ENCODE measurements around the gene SLC4A1AP.

- TF ChIP-seq CTCF (IDR thresholded peaks at IDR 0.05) (peak; percentile 98 to 100 (median 98)), POLR2A (IDR thresholded peaks at IDR 0.05) (peak in 1 of 2 donors; percentile 16)
These were observed 19.8 kb downstream of the SLC4A1AP start for GRCh38 chr2:27683390-27684071.

All from adrenal gland (tissue), 5 donors.